Subcutaneous adipose tissue (tissue), 4 donors: ENCODE results near the gene EYA2. TPM values are rescaled to one million over a fixed set of nuclear protein-coding genes. Genes with fewer than 3 reads are reported as not detected.

Source experiments
- total RNA-seq, 4 donors: library from RNA; depleted of rRNA; stranded (reverse); fragments of >200 nt; gene quantifications; one replicate each; pipeline ENCODE4 v1.1.0, GENCODE V29; 2016
- TF ChIP-seq, protein P1 (sequence below): fragments of 450-650 bp; IDR thresholded peaks from one replicate; pipeline ENCODE4 v1.5.1; 2016; ENCODE audit warnings: low read depth, mild to moderate bottlenecking, control low read depth, antibody characterized with exemption, moderate library complexity

EYA2 gene
- total RNA-seq, 4 donors from 2014 or later: 1.3 to 4.7 (median 2.8) TPM

DNA sequence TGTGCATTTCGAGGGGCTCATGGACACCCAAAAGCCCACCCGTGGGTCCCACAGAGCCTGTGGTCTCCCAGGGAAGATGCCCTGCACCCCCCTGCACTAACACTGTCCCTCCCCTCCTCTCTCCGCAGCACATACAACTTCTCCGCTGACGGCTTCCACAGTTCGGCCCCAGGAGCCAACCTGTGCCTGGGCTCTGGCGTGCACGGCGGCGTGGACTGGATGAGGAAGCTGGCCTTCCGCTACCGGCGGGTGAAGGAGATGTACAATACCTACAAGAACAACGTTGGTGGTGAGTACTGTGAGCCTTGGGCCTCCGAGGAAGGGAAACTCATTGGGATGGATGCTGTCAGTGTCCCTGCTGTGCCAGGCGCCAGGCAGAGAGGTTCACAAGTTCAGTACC is 277.9 kb downstream of the EYA2 start:
- TF ChIP-seq, protein P1, sequence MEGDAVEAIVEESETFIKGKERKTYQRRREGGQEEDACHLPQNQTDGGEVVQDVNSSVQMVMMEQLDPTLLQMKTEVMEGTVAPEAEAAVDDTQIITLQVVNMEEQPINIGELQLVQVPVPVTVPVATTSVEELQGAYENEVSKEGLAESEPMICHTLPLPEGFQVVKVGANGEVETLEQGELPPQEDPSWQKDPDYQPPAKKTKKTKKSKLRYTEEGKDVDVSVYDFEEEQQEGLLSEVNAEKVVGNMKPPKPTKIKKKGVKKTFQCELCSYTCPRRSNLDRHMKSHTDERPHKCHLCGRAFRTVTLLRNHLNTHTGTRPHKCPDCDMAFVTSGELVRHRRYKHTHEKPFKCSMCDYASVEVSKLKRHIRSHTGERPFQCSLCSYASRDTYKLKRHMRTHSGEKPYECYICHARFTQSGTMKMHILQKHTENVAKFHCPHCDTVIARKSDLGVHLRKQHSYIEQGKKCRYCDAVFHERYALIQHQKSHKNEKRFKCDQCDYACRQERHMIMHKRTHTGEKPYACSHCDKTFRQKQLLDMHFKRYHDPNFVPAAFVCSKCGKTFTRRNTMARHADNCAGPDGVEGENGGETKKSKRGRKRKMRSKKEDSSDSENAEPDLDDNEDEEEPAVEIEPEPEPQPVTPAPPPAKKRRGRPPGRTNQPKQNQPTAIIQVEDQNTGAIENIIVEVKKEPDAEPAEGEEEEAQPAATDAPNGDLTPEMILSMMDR: no peak

DNA sequence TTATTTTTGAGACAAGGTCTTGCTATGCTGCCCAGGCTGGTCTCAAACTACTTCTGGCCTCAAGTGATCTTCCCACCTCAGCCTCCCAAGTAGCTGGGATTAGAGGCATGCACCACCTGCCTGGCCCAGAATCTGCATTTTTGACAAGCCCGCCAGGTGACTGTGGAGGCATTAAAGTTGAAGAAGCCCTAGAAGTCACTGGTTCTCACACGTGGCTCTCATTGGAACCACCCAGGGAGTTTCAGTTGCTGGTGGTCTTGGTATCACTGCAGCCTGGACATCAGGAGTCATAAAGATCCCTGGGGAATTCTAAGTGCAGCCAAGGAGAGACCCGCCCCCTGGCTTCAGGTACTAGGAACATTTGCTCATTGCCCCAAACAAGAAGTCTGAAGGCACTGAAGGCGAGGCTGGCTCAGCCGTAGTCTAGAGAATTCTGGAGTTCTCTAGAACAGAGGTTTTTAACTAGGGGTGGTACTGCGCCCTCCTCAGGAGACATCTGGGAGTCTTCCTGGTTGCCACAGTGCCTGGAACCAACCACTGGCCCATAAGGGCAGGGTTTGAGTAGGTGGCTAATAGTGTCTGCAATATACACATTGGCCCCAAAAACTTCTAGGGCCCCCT is 279.1 kb downstream of the EYA2 start:
- TF ChIP-seq, protein P1: no peak

DNA sequence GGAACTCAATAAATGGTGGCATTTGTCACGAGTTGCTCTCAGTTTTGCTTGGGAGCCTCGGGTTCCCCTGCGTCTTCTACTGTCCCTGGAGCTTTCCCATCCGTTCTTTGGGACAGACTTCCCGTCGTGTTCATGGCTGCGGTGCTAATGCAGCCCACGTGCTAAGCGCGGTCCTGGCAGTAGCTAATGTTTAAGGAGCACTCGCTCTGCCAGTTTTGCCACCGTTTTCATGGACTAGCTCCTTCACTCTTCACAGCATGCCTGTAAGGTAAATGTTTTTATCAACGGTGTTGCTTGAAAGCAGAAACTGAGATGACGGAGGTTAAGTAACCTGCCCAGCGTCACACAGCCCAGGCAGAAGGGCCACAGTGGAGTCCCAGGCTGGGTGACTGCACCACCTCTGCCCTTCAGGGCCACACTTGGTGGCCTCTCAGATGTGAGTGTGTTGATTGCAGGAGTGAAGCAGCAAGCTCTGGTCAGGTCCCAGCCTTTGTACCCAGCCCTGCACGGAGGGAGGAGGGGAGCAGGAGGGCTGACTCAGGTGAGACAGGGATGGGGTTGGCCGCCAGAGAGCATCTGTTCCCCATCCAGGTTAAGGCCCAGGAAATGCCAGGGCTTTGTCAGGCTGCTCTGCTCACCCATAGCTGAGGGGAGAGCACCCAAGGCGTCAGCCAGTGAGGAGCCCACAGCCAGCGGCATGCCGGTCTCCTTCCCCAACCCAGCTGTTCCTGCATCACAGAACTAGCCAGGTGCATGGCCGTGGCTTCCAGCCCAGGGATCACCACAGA is 280.0 kb downstream of the EYA2 start:
- TF ChIP-seq, protein P1: no peak

DNA sequence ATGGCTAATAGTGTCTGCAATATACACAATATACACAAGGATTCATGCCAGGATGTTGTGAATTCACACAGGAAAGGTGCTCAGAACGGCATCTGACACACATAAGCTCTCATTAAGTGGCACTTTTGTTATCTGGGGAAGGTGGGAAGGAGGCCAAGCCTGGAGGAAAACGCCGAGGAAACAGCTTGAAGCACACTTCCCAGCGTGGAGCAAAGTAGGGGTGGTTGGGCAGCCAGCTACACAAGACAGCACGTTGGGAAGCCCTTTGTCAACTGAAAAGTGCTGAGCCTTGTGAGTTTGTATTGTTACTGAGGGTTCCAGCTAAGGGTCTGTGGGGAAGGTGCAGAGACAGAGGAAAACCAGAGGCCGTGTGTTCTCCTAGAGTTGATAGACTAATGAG is 280.9 kb downstream of the EYA2 start:
- TF ChIP-seq, protein P1: no peak

DNA sequence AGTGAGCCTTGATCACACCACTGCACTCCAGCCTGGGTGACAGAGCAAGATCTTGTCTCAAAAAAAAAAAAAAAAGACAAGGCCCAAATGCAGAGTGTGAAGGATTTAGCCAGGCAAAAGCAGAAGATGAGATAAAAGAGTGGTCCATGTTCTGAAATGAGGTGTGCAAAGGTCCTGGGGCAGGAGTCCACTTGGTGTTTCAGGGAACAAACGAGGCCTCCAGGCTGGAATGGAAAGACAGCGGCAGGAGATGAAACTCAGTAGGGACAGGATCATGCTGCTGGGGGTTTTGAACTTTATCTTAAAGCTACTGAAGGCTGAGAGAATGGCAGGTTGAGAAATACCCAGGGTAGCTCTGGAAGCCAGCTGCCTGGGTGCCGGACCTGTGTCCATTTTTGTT is 283.6 kb downstream of the EYA2 start:
- TF ChIP-seq, protein P1: no peak

DNA sequence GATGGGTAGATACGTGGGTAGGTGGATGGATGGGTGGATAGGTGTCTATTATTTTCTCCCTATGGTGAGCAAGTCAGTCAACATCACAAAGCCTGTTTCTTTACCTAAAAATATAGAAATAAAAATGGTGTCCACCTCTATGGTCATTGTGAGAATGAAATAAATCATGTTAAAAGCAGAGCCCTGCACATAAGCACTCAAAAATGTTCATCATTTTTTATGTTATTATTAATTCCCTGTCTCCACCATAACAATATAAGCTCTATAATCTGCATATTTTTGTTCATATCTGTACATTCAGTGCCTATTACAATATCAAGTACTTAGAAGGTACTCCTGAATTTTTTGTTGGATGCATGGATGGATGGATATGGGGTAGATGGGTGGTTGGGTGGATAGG is 284.2 kb downstream of the EYA2 start:
- TF ChIP-seq, protein P1: no peak

DNA sequence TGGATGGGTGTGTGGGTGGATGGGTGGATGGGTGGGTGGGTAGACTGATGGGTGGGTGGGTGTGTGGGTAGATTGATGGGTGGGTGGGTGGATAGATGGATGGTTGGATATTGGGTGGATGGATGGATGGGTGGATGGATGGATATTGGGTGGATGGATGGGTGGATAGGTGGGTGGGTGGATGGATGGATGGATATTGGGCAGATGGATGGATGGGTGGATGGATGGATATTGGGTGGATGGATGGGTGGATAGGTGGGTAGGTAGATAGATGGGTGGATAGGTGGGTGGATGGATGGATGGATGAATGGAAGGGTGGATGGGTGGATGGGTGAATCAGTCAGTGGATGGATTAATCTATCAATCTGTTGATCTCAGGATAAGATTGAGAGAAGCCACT is 284.6 kb downstream of the EYA2 start:
- TF ChIP-seq, protein P1: no peak
